CD4-positive, alpha-beta T cell treated with Interleukin-2 at 100 ng/mL for 4 hours (primary cell): ENCODE results near the gene TRPV4.
A peak's percentile ranks its signal among the peaks of the same experiment; 100 is the strongest.
"Not testable (repeated sequence)": the region's sequence is repeated elsewhere in the genome, so short reads cannot be mapped to it uniquely, and the experiment has no call there.

Source experiments
- DNase-seq: peaks from one replicate; pipeline ENCODE4 v3.0.0-alpha.2; 2020; ENCODE audit warnings: low spot score

The TRPV4 gene

DNA sequence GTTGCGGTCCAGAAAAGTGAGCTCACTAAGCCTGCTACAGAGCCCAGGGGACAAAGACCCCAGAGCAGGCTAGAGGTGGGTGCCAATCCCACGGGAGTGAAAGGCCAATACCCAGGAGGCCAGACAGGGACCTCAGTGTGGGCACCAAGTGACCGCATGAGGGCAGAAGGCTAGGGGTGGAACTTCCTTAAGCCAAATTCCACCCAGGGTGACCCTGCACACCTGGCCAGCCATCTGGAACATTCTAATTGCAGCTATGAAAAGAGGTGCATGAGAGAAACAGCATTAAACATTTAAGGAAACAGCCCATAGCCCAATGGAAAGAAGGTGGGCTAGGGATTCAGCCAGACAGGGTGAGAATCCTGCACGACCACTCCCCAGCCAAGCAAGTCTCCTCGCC, 27.8 kb upstream of the TRPV4 start:
- DNase-seq, result no peak

DNA sequence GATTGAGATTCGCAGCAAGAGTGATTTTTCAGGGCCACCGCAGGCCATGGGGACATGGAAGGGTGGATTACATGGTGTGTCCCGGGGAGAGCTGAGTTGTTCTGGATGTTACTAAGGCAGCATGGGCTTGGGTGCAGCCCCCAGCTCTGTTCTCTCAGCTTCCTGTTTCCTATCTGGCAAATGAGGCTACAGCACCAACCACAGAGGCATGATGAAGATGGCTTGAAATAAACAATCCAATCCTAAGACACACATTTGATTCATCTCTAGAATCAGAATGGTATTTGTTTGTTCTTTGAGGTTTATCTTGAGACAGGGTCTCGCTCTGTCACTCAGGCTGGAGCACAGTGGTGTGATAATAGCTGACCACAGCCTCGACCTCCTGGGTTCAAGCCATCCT, 25.6 kb upstream of the TRPV4 start:
- DNase-seq, result no peak

DNA sequence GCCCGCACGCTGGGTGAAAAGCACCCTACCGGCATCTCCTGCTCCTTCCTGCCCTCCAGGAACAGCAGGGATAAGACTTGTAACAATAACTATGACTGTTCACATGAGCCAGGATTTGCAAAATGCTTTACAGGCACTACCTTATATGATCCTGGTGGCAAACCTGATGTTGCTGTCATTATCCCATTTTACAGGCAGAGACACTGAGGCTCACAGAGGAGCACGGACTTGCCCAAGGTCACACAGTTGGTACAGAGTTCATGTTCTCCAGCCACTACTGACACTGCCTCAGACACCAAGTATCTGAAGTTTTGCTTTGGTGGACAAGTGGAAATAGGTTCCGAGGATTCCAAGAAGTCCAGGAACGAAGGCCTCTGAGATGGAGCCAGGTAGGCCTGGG, 24.5 kb upstream of the TRPV4 start:
- DNase-seq, result no peak

DNA sequence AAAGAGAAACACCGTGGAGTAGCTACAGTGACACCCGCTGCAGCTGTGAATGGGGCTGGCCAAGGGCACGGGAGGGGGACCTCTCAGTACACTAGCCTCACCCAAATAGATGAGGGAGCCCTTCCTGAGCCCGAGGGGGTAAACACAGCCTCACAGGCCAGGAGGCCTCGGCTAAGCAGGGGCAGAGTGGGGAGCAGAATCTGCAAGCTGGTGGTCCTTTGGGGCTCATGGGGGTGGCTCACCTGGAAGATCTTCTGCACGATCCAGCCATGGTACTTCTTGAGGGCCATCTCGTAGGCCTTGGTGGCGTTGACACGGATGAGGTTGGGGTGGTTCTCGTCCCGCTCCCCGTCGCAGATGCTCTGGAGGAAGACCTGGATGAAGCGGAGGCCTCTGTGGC, 22.2 kb upstream of the TRPV4 start:
- no peak for DNase-seq

DNA sequence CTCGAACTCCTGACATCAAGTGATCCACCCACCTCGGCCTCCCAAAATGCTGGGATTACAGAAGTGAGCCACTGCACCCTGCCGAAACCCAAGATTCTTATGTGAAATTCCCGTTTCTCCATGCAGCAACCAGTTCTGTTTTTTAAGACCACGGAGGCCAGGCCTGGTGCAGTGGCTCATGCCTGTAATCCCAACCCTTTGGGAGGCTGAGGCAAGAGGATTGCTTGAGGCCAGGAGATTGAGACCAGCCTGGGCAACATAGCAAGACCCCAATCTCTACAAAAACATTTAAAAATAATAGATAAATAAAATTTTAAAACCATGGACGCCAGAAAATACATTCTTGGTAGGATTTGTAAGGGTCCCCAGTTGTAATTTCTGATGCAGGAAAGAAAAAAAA, 17.3 kb upstream of the TRPV4 start:
- DNase-seq, result not testable (repeated sequence)

DNA sequence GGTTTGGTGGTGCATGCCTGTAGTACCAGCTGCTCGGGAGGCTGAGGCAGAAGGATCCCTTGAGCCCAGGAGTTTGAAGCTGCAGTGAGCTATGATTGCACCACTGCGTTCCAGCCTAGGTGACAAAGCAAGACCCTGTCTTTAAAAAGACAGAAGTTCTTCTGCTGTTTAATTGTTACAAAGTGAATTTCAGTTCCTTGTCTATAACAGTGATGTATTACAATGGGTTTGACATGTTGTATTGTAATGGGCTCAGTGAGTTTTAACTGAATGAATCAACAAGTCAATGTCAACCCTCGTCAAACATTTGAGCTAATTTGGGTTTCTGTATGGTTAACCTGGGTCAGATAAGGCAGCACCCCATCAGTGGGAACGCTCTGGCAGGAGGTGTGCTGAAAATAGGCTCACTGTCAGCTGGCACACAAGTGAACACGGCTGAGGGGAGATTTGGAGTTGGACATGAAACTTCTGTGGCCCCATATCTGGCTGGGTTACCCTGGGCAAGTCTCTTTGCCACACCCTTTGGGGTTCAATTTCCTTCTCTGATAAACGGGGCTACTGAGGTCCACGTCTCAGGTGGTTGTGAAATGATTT, 14.0 kb upstream of the TRPV4 start:
- DNase-seq, result no peak

DNA sequence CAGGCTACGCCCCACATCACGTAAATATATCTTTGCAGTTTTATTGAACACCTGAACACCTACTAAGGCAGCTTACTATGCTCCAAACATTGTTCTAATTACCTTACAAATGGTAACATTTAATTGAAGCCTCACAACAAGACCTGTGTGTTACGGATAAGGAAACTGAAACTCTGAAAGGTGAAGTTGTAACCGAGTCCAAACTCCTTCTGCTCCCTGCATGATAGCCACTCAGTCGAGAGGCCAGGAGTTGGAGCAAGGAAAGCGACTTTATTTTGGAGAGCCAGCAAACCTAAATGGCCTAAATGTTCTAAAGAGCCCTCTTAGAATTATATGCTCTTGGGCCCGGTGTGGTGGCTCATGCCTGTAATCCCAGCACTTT, 12.6 kb upstream of the TRPV4 start:
- DNase-seq, result no peak

DNA sequence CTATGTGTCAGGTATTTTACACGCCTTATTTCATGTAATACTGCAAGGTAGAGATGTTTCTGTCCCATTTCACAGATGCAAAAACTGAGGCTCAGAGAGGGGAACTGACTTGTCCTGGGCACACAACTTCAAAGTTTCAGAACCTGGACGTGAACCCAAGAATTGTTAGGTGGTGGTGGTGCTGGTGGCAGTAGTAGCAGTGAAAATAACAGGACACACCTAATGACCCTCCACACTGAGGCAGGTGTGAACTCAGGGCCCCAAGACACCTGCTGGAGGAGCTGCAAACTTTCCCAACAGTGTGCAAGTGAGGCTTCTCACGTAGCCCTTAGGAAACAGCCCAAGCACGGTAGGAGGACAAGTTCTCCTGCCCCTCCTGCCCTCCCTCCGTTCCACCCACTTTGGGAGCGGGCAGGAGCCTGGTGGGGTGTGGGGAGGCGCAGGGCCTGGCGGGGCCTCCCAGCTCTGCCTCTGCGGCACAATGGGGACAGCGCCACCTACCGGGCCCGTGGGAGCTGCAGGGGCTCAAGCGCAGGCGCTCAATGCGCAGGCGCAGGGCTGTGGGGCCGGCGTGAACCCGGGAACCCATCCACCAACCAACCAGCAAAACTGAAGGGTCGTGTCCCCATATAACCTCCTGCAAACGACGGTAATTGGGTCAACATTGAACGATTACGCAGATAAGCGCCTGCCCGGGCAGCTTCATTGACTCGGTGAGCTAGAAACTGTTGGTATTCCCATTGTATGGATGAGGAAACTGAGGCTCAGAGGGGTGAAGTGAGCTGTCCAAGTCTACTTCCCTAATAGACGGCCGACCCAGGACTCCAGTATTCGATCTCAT, 12.0 kb upstream of the TRPV4 start:
- DNase-seq, result peak; percentile 87

DNA sequence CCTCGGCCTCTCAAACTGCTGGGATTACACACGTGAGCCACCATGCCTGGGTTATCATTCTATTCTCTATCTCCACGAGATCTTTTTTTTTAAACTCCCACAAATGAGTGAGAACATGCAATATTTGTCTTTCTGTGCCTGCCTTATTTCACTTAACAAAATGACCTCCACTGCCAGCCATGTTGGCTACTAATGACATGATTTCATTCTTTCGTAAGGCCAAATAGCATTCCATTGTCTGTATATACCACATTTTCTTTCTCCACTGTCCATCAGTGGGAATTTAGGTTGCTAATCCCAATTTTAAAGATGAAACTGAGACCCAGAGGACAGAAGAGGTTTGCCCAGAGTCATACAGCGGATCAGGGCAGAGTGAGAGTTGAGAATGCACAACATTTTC, 10.9 kb upstream of the TRPV4 start:
- no peak for DNase-seq

DNA sequence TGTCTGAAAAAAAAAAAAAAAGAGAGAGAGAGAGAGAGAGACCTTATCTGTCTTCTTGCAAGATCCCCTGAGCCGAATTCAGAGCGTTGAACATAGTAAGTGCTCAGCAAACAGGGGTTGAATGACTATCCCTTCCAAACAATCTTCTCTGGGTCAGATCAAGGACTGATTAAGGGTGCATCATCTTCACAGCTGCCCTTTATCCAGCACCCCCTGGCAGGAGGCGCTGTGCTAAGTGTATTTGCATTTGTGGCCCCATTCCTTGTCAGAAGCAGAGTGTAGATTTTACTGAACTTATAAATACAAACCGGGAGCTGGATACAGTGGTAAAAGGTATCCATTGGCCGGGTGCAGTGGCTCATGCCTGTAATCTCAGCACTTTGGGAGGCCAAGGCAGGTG, 8.8 kb upstream of the TRPV4 start:
- DNase-seq, result no peak

DNA sequence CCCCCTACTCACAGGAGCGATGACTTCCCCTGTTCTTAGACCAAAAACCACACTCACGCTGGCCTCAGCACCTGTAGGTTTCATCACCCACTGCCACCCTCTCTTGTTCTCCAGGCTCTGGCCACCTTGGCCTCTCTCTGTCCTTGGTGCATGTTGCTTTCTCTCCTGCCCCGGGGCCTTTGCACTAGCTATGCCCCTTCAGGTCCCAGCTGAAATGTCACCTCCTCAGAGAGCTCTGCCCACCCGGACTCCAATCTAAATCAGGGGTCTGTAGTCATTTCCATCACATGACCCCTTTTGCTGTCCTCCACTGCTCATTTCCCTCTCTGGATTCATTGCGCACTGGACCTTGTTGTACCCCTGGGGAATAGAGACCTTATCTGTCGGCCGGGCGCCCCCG, 8.2 kb upstream of the TRPV4 start:
- DNase-seq, result no peak

DNA sequence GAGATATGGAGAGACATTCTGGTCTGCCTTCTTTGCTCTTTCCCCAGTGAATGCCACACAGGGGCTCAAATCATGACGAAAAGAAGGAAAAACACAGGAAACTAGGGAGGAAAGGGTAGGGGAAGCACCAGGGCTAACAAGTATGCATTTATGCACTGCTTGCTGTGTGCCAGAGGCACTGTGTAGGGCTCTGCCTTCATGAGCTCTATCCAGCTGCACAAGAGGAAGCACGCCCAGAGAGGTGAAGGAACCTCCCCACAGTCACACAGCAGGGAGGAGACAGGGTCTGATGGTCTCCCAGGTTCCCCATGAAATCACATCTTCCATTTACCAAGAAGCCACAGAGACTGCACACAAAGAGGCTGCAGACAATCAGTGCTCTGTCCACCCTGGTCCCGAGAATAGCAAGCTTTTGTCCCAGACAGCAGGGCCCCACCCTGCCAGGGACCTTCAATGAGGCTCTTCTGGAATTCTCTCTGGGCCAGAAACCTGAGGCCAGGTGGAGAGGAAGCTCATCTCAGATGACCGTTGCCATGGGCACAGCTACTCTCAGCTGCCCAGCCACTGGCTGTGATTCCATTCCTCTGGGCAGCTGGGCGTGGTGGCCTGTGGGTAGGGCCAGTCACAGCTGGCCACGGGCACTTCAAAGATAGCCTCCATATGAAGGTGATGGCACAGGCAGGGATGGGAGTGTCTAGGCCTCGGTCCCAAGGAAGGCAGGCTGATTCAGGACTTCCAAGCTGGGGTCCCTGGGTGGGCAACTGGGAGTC, 7.3 kb upstream of the TRPV4 start:
- DNase-seq, result no peak

DNA sequence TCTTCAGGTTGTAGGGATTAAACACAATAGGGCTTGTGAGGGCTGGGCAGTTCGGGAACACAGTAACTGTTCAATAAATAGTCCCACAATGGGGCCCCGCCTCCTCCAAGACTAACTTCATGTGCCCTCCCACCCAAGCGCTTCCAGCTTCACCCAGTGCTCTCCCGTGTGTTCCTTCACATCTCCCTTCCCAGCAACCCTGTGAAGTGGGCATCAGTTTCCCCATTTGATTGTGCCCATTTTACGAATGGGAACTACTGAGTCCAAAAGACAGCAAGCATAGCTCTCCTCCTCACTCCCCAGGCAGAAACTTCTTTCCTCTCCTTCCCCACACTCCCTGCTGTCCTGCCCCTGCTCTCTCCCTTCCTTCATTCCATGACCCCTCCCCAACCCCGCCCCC, 6.2 kb upstream of the TRPV4 start:
- no peak for DNase-seq

DNA sequence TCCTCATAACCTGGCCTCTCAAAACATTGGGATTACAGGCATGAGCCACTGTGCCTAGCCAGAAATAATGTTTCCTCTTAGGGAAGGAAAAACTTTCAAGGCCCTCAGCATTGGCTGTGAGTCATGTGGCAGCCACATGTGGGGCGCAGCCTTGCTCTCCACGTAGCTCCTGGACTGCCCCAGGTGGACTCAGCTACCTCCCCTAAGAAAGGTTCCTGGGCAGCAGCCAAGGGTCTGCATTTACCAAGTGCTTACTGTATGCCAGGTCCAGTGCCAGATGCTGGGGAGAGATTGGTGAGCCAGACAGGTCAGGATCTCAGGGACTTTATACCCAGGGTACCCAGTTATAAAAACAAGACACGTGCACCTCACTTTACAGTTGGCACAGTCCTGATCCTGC, 3.7 kb upstream of the TRPV4 start:
- no peak for DNase-seq

DNA sequence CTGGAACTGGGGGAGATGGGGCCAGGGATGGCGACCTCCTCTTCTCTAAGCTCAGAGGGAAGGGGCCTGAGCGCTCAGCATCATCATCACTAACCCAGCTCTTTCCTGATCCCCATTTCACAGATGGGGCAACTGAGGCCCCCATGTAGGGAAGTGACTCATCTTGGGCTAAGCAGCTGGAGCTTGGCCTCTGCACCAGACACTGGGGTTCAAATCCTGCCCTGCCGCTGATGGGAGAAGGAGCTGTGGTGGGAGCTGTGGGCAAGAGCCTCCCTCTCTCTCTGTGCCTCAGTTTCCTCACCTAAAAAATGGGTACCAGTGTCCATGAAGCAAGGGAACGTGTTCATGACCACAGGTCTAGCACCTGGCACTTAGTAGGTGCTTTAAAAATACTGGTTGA, 2.6 kb upstream of the TRPV4 start:
- DNase-seq, result no peak

DNA sequence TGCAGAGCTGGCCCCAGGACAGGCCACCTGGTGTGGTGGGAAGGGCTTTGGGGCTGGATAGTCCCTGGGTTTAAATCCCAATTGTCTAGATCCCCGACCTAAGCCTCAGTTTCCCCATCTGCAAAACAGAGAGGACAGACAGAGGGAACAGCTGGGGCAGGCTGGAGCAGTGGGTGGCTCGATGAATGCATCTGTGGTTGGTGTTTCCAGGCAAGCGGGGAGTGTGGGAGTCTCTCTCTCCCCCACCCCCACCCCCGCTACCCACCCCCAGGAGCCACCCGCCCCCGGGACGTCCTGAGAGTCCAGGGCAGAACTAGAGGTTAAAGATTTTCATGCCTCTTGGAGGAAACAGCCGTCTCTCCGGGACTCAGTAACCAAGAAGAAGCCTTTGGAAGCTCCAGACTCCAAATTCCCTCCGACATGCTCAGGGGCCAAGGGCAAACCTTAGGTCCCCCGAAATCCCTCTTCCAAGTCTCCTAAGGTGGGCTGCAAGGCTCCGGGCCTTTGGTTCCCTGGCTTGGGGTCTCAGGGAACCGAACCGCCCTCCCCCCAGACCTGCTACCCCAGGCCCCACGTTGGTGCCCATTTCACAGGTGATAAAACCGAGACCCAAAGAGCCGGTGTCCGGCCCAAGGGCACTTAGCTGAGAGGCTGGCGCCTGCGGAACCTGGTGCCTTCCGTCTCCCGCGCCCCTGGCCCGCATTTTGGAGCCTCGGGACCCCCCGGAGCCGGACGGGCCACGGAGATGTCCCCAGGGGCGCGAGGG, 474 bp downstream of the TRPV4 start:
- no peak for DNase-seq

DNA sequence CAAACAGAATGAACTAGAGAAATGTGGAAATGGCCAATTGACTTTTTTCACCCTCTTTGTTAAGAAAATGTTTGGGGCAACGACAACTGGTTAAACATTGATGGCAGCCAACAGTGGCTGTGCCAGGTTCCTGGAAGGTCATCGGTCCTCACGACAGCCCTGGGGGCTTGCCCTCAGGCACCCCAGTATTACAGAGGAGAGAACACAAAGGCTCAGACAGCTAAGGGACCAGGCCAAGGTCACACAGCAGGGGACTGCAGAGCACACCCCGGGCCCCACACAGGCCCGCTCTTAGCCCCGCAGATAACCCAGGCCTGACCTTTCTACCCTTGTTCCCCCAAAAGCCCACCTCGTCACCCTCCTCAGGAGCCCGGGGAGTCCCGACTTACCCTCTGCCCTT, 1.3 kb downstream of the TRPV4 start:
- DNase-seq, result no peak

DNA sequence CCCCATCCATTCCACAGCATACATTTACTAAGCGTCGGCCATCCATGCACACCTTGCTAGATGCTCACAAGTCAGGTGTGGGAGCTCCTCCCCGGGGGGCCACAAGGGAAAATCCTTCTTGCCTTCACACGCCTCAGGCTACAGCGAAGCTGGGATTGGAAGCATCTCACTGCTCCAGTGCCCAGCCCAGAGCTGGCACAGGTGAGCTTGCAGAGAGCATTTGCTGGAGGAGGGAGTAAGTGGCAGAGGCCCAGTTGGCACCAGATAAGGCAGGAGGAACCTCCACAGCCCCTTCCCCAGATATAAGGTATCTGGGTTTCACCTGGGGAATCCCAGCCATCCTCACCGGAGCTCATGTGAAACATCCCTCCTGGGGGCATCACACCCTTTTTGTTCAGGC, 1.8 kb downstream of the TRPV4 start:
- DNase-seq, result no peak

DNA sequence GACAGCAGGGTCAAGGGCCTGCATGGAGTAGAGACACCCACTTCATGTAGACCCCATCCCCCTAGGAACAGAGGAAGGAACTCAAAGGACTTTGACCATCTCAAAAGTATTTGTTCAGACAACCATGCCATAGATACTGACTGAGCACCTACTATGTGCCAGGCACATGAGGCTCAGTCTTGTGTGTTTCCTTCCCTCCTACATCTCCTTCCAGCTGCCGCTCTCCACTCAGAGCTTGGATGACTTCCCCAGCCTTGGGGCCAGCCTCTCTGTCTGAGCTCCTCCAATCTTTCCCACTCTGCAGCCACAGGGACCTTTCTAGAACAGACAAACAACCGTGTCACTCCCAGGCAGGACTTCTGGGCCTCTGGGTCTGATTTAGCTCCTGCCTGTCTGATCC, 2.5 kb downstream of the TRPV4 start:
- DNase-seq, result no peak

DNA sequence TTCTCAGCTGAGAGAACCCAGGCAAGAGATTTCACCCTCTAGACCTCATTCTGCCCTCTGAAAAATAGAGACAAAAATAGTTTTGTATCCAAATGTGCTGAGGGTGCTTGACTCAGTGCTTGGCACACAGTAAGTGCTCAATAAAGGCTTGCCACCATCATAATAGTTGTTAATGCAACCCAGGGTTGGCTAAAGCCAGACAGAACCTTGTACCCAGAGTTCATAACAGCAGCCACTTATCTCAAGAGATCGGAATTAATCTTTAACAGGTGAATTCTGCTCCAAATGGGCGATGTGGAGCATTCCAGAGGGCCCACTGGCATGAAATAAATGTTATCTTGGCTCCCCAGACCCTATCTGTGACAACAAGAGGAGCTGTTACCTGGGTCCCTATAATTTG, 2.9 kb downstream of the TRPV4 start:
- no peak for DNase-seq

DNA sequence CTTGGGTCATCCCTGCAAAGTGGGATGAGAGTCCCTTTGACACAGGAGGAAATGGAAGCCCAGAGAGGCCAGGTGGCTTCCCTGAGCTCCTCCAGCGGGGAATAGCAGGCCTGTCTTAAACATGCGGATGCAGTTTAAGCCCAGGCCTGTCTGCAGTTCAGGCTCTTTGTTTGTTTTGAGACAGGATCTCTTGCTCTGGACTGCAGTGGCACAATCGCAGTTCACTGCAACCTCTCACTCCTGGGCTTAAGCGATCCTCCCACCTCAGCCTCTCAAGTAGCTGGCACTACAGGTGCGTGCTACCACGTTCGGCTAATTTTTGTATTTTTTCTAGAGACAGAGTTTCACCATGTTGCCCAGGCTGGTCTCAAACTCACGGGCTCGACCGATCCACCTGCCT, 3.5 kb downstream of the TRPV4 start:
- DNase-seq, result no peak

DNA sequence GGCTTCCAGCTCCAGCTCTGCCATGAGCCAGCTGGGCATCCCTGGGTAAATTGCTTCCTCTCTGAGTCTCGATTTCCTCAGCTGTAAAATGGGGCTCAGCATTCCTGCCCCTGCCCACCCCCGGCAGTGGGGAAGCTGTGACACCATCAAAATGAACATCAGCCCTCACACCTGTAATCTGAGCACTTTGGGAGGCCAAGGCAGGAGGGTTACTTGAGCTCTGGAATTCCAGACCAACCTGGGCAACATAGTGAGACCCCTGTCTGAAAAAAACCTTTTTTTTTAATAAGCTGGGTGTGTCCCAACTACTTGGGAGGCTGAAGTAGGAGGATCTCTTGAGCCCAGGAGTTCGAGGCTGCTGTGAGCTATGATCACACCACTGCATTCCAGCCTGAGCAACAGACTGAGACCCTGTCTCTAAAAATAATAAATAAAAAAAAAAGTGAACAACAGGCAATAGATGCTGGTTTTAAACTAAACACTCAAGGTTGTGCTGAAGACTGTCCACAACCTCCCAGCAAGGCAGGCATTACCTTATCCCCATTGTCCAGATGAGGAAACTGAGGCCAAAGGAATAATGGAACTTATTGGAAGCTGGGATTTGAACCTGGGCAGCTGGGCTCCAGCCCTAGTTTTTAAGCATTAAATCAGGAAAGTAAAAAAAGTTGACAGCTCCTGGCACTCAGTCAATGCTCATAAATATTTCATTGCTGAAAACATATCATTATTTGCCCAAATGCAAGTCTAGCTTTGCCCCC, 4.3 kb downstream of the TRPV4 start:
- DNase-seq, result no peak
